SK-N-MC (cell line): ENCODE data around the gene CYB5D1.

Source experiments
- EZH2 ChIP-seq: fragments of 200-600 bp; sonication (generic); IDR thresholded peaks from one replicate; pipeline ENCODE4 v1.6.1; 2017; ENCODE audit warnings: antibody characterized with exemption
- FOXP2 ChIP-seq: optimal IDR thresholded peaks from 2 replicates; pipeline ENCODE3; 2011; ENCODE audit warnings: mild to moderate bottlenecking, moderate library complexity; ENCODE audit not compliant: insufficient read depth; ENCODE audit errors: extremely low read length, control extremely low read depth
- POLR2AphosphoS5 ChIP-seq: IDR thresholded peaks from 2 replicates; pipeline ENCODE4 v1.6.1; 2012; ENCODE audit warnings: mild to moderate bottlenecking, low read depth, low read length, borderline replicate concordance

DNA sequence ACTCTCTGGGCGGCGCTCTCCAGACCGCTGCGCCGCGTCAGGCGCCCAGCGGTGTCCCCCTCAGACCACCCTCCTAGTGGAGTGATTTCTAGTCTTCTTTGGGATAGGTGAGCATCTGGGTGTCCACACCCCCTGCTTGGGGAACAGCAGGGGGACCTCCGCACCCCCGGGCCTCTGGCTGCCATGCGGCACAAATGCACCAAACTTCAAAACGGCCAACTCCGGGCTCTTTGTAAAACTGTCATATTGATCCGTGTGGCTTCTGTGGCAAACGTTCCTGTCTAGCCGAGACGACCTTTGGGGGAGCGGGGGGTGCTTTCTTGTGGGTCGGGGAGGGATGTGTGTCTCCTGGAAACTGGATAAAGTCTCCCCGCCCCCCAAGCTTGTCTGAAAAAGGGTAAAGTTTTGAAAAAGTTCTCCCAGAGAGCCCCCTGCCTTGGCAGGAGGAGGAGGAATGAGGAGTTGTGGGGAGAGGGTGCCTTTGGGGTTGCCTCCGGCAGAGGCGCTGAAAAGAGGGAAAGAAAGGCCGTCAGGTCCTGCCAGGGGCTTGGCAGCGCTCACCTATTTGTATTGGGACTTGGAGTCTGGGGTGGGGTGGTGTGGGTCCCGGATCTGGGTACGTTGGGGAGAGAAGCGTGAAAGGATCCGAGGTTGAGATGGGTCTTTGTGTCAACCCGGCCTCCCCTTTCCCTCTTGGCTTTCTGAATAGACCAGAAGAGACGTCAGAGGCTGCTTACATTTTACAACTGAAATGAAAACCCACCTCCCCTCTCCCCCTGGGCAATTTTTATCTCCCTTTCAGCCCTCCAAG lies 28.6 kb downstream of the CYB5D1 start:
- TF ChIP-seq EZH2 (no peak), POLR2AphosphoS5 (no peak; the same call in 1 of the 2 replicates), FOXP2 (no peak)
